Activated T-cell treated with anti-CD3 and anti-CD28 coated beads for 48 hours (primary cell): ENCODE results near the gene MAPK11.

Source experiments
- DNase-seq: peaks from one replicate; pipeline ENCODE4 v3.0.0-alpha.2; 2020; ENCODE audit warnings: low read depth

The MAPK11 gene

GRCh38 chr22:50248196-50249081 lies 21.7 kb downstream of the MAPK11 start:
- DNase-seq = no peak

DNA sequence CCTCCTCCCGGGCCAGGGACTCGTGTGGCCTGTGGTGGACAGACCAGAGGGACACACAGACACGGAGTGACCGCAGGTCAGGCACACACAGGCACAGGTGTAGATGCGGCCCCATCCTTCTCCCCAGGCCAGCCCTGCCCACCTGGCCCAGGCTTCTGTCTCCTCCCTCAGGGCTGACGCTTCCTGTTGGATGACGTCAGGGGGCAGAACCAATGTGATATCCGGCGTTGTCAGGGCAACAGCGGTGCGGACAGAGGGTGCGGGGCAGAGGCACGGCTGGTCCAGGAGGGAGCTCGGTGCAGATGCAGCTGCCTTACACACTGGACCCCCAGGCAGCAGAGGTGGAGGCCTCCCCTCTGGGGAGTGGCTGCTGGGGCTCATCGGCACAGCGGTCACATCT lies 22.4 kb downstream of the MAPK11 start:
- no peak for DNase-seq

DNA sequence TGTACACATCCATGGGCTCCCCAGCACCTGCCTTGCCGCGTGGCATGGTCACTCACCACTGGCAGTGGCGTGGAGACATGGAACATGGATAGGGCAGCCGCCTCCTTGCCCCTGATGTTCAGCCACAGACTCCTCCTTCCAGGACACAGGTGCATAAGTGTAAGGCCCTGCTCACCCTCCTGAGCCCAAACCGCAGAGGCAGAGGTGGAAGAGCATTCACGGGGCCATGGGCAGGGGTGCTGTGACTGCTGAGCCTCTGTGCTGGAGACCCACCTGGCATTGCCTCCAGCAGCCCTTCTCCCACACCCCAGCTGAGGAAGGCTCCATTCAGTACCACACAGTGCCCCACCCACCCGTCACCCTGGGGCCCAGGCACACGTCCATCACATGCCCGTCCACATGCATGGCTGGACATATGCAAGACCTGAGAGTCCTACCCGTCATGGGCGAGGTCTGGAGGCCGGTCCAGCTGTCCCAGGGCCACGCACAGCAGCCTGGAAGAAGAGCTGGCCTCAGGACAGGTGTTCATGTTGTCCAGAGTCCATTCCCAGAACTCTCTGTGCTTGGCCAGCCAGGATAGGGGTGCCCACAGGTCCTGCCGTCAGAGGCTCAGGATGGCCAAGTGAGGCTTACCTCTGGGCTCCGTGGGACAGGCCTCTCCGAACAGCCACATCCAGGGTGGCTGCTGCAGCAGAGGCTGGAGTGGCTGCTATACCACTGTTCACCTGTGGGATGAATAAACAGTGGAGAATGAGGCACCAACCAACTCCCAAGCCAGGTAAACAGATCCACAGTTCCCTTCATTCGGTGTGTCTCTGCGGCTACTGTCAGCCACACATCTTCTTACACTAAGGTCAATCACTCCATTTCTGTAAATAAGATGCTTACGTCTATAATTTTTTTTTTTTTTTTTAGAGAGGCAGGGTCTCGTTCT lies 23.7 kb downstream of the MAPK11 start:
- DNase-seq = no peak

DNA sequence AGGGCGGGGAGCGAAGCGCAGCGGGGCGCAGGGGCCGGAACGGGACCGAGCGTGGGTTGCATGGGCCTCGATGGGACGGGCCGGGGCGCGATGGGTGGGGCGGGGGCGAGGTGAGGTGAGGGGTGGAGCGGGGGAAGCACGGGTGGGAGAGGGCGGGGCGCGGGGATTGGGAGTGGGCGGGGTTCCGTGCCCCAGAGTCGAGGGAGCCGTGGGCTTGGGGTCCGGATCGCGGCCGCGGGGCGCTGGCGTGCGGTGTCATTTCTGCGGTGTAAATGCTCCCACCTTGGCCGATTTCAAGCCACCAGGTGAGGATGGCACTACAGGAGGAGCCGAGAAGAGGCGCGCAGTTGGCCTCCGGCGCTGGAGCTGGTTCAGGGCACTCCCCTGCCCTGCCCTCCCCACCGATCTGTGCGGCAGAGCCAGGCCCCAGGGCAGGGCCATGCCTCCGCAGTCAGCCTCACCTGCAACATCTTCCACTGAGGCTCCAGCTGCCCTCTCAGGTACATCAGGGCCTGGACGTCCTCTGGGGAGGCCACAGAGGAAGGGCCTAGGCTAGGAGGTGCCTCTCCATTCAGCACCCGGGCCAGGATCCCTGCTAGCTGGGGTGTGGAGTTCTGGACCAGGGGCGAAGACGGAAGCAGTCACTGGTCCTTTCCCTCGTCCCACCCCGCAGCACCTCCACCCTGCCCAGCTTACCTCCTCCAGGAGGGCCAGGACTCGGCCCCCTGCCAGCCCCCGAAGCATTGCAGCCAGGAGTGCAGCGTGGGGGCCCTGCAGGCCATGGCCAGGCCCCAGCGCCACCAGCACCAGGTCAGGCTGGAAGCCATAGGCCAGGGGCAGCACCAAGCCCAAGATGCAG lies 24.7 kb downstream of the MAPK11 start:
- no peak for DNase-seq

GRCh38 chr22:50244420-50245213 lies 25.6 kb downstream of the MAPK11 start, which contains the start of gene TUBGCP6:
Gene TUBGCP6, minus strand, starts transcription at chr22:50245023. Its CDS starts 564 bp downstream, at chr22:50244459.
- DNase-seq = peak; percentile 93

DNA sequence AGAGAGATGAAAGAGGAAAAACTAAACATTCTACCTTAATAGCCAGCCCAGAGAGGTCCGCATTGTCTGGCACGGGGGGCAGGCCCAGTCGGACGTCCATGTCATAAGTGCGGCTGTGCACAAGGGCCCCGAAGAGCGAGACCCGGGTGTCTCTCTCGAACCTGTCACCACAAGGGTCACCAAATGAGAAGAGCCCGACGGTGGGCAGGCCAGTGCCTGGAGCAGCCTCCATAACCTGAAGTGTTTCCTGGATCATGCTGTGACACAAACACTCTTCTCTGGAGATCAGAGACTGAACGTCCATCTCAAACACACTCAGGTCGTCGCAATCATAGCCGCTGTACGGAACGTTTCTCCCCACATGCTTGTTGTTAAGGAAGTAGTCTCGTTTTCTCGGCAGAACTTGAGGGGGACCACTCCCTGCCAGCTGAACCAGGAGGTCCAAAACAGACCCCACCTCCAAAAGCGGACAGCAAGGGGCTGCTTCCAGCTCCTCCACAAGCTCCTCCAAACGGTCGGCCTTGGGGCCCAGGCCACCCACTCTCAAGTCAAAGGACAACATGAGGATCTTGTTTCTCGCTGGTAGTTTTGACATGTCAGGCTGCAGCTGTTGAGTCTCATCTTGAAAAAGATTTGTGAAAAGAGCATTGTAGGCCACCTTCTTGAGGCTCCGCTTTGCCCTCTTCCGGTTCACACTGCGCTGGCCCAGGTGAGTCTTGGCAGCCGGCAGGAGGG lies 26.3 kb downstream of the MAPK11 start:
- no peak for DNase-seq

- no peak for DNase-seq
Measured at GRCh38 chr22:50242406-50242949, 27.7 kb downstream of the MAPK11 start.

DNA sequence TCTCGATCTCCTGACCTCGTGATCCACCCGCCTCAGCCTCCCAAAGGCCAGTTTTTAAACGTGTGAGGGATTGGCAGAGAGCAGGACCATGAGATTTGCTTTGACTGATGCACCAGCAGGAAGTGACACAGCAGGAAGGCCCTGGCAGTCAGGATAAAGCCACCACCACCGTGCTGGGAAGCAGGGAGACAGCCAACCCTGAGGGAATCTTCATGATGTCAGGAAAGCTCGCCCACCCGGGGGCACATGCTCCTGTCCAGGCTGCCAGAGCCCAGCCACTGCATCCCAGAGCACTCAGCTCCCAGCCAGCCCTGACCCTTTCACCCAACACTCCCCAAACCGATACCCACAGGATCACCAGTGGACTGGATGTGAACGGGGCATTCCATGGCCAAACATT lies 31.4 kb downstream of the MAPK11 start:
- no peak for DNase-seq

DNA sequence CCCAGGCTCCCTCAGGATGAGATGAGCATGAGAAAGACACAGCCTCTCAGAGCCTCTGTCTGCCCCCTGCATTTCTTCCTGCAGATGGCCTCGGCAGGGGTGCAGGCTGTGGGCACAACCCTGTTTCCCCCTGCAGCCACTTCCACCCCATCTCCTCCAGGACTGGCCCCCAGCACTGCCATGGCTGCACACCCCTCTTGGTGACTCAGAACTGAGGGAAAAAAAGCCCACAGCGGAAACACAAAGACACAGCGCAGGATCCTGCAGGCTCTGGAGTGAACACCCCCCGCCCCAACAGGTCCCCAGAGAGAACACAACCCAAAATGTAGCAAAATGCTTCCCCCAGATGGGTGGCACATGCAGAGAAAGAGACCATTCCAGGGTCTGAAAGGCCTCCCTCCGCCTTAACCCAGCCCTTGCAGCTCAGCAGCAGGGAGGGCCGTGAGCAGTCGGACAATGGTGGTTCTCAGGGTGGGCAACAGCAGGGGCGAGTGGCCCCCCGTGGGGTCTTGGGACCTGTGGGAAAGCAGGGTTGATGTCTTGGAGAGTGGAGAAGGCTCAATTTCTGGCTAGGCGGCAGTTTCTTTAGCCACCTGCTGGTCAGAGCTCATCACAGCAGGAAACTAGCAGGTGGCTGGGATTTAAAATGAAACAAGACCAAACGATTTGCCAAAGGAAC lies 33.3 kb downstream of the MAPK11 start:
- DNase-seq = no peak

GRCh38 chr22:50233223-50233622 lies 37.0 kb downstream of the MAPK11 start:
- DNase-seq = no peak

DNA sequence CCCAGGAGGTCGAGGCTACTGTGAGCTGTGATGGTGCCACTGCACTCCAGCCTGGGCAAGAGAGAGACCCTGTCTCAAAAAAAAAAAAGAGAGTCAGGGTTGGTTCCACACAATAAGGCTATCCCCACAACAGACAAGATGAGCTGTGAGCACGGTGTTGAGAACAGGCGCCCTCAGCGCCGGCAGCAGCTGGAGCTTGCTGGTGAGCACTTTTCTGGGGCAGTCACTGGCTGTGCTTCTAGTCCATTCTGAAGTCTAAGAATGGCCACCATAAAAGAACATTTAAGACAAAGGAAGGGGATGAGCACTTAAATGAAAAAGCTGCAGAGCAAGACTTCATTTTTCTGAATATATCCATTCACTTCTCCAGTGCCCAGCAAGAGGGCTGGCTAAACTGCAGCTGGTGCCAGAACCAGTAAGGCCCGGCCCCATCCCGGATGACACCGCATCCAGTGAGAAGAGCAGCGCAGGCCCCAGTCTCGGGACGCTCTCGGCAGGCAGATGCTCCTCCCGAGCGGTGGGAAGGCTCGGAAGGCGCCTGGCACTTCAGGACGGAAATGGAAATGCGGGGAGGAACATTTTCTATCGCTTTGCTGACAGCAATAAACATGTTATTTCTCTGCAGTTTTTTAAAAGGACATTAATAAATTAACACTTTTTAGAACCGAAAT lies 37.6 kb downstream of the MAPK11 start:
- no peak for DNase-seq

DNA sequence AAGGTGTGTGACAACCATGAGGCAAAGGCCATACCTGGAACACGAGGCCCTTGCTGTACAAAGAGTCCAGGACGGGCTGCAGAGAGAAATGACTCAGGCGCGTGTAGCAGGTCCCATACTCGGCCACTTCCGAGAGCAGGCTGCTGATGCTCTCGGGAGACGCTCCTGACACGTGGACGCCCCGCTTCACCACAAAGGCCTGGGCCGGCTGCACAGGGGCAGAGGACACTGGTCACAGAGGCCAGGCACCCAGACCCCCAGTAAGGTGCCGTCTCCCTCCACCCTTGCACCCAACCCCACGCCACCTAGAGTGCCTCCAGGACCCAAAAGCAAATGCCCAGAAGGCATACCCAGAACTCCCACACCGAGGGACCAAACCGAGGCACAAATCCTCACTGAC lies 40.8 kb downstream of the MAPK11 start:
- no peak for DNase-seq

- no peak for DNase-seq
Measured at GRCh38 chr22:50228366-50228765, 41.8 kb downstream of the MAPK11 start.

DNA sequence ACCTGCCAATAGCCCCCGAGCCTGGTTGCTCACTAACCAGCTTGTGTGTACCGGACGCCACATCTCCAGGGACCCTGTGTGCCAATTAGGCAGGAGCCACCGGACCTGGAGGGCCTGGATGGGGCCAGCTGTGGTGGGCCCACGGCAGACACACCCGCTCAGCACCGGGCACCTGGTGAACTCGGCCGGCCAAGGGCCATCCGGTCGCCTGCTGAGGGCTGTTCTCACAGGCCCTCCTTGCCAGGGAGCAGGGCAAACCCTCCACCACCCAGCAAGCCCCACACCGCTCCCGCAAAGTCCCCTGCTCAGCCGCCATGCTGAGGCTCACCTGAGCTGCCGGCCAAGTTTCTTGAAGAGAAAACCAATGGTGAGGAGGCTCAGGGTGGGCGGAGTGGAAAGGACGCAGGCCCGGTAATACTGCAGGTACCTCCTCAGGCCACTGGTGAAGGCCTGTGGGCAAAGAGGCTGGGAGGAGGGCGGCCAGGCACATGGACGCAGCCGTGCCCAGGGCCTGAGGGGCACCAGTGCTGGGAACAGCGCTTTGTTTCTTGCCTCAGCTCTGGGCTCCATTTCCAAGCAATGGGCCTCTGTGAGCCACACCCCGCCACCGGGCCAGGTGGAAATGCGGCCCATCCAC lies 42.5 kb downstream of the MAPK11 start:
- no peak for DNase-seq

GRCh38 chr22:50226875-50227165 lies 43.4 kb downstream of the MAPK11 start:
- DNase-seq = no peak

DNA sequence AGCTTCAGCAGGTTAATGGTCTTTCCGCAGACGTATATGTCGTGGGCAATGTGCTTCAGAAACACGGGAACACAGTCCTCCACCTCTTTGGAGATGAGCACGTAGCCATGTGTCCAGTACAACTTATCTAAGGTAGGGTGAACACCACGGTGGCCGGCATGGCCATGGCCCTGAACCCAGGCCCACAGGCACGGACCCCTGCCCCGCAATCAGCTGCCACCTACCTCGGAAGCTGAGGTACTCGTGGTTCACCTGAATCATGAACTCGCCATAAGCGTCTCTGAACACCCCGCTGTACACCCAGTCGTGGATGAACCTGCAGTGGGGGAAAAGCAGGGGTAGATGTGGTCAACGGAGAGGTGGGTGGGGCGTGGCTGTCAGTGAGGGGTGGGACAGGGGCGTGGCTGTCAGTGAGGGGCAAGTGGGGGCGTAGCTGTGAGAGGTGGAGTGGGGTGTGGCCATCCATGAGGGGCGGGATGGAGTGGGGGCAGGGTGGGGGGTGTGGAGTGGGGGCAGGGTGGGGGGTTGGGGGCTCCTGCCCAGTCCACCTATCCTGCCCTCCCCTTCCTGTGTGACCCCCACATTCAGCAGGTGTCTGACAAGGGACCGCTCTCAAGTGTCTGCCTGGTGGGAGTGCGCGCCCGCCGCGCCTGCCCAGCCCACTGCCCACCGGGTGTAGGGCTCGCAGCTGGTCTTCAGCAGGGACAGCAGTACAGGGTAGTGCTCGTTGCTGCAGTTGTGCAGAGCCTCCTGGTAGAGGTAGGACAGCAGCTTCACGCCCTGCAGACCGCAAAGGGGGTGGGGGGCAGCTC lies 43.9 kb downstream of the MAPK11 start:
- DNase-seq = no peak

DNA sequence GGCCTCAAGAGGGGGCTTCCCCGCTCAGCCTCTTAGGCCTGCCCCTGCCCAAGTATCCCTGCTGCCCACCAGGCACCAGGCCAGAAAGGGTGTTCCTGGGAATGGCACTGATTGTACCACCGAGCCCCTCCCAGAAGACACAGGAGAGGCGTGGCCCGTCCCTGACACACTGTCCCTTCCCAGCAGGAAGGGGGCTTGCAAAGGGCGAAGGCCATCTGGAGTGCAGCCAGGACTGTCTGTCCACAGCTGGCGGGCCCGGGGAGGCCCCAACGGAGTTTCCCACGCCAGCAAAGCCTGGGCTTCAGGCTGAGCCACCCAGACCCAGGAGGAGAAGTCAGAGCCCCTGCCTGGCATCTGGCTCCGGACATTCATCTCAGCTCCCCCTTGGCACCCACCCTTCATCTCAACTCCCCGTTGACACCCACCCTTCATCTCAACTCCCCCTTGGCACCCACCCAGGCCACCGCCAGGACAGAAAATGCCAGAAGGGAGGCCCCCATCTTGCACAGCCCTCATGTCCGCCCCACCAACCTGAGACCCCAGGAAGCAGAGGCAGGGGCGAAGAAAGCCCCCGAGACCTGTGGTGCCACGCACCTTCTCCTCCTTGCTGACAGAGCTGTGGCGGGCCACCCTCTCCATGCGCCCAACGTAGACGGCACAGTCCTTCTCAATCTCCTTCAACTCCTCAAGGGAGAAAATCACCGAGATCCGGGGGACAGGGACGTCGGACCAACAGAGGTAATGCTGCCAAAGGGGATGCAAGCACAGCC lies 44.8 kb downstream of the MAPK11 start:
- no peak for DNase-seq
